ENCODE results near the gene F2RL2.

Gene F2RL2

GRCh38 chr5:76662521-76662920, 39.3 kb upstream of the F2RL2 start:
- TF ChIP-seq, protein P1, sequence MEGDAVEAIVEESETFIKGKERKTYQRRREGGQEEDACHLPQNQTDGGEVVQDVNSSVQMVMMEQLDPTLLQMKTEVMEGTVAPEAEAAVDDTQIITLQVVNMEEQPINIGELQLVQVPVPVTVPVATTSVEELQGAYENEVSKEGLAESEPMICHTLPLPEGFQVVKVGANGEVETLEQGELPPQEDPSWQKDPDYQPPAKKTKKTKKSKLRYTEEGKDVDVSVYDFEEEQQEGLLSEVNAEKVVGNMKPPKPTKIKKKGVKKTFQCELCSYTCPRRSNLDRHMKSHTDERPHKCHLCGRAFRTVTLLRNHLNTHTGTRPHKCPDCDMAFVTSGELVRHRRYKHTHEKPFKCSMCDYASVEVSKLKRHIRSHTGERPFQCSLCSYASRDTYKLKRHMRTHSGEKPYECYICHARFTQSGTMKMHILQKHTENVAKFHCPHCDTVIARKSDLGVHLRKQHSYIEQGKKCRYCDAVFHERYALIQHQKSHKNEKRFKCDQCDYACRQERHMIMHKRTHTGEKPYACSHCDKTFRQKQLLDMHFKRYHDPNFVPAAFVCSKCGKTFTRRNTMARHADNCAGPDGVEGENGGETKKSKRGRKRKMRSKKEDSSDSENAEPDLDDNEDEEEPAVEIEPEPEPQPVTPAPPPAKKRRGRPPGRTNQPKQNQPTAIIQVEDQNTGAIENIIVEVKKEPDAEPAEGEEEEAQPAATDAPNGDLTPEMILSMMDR (IDR thresholded peaks at IDR 0.05) = no peak
- TF ChIP-seq ZFX (IDR thresholded peaks at IDR 0.05; ENCODE audit: borderline replicate concordance) = no peak
- no peak overlapping the region for H3K27ac ChIP-seq

DNA sequence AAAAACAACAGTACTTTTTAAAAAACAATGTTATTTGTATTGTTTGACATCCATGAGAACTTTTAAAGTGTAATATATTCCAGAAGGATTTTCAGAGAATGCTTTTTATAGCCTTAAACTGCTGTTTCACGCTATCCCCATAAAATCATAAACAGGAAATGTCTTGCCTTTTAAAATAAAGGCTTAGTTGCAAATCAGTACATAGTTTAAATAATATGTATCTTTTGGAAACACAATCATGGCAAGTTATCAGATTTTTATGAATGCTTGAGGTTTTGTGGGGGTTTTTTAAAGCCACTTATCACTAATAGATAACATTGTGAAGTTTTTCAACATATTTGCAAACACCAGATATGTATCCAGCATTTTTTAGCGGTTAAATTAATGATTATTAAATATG, 37.2 kb upstream of the F2RL2 start:
- TF ChIP-seq, protein P1 (IDR thresholded peaks at IDR 0.05) = no peak
- no peak for TF ChIP-seq ZFX (IDR thresholded peaks at IDR 0.05; ENCODE audit: borderline replicate concordance)
- H3K27ac ChIP-seq = no peak overlapping the region

DNA sequence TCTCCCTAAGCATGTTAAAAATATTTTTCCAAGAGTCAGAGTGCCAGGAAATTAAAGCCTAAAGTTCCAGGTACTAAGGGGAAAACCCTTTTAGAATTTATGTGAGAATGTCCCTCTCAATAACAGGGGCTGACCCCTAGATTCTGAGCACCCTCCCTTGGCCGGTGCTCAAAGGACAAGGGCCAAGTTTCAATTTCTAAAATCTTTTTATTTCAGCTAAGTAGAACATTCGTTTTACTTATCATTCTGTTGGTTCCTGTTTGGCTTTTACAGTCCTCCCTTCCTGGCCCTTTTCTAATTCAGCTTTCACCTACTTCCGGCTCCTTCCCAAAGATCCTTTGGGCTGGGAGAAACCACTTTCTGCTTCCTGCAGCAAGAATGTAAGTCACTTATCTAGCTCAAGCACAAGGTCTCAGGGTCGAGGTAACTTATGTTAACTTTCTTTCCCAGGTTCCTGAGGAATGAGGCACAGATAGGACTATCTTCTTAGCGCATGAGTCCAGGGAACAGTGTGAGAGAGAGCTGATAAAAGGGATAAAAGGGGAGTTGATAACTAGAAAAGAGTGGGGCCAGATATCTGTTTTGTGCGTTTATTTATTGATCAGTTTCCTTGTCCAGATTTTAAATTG, 34.6 kb upstream of the F2RL2 start:
- no peak for TF ChIP-seq ZFX (IDR thresholded peaks at IDR 0.05; ENCODE audit: borderline replicate concordance)
- TF ChIP-seq, protein P1 (IDR thresholded peaks at IDR 0.05) = no peak
- H3K27ac ChIP-seq = no peak overlapping the region

DNA sequence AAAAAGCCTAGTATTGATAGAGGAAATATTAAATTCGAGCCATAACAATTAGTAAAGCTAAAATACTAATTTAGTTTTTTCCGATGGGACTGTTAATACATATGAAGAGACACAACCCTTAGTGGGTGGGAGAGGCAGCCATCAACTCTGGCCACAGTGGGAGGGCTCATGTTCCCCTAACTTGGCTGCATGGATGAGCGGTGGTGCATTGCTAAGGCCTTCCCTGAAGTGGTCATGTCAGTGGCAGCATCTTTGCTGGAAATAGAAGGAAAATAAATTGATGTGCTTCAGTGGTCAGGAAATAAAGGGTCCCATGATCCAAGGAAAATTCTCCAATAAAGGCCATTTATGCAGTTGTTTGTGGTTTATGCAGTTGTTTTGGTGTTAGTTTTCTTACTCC, 33.9 kb upstream of the F2RL2 start:
- TF ChIP-seq, protein P1 (IDR thresholded peaks at IDR 0.05) = no peak
- TF ChIP-seq ZFX (IDR thresholded peaks at IDR 0.05; ENCODE audit: borderline replicate concordance) = no peak
- no peak overlapping the region for H3K27ac ChIP-seq

DNA sequence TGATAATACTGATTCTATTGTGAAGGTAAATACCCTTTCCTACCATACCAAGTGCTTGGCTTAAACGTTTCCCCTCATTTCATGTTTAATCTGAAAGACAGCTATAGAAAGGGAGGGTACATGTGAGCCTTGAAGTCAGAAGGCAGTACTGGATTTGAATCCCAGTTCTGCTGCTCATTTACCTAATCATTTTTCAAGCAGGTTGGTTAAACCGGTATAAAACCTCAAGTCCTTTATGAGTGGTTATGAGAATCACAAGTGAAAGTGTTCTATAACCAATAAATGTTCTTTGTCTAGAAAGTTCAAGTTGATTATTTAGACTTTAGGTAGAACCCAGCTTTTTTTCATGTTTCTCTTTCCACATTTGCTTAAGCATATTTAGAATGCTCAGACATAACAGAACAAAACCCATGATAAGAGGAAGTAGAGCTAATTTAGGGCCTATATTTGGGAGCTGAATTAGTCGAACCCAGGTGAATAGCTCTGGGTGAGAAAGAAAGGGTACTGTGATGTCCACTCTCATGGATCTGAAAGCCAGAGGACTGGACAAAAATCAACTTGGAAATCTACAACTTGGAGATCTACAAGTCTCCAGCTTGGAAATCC, 29.7 kb upstream of the F2RL2 start:
- TF ChIP-seq, protein P1 (IDR thresholded peaks at IDR 0.05) = no peak
- no peak for TF ChIP-seq ZFX (IDR thresholded peaks at IDR 0.05; ENCODE audit: borderline replicate concordance)
- H3K27ac ChIP-seq = no peak overlapping the region

DNA sequence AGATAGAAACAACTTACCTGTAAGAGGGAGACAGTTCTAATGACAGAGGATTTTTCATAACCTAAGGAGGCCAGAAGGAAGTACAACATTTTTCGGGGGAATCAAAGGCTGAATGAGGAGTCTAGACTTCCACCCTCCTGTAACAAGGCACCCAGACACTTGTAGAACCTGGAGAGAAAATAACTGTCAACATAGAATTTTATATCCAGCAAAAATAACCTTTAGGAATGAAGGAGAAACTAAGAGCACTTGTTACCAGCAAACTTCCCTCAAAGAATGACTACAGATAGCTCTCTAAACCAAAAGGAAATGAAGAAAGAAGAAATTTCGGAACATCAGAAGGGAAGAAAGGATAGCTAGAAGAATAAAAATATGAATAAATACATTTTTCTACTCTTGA, 25.9 kb upstream of the F2RL2 start:
- H3K27ac ChIP-seq = no peak overlapping the region
- no peak for TF ChIP-seq ZFX (IDR thresholded peaks at IDR 0.05; ENCODE audit: borderline replicate concordance)
- TF ChIP-seq, protein P1 (IDR thresholded peaks at IDR 0.05) = no peak

DNA sequence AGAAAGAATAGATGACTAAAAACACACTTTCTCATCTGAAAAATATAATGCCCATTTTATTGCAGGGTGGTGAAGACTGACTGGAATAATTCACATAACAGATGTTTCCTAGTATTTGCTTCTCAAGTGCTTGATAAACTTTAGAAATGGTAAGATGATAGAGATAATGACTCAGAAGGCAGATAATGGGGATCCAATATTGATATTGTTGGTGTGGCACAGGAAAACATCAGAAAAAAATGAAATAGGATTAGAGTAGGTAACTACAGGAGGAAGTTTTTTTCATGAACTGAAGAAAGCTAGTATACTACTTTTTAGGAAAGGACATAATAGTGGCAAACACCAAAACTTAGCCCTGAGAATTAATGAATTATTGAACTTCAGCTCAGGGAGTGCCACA, 20.2 kb upstream of the F2RL2 start:
- H3K27ac ChIP-seq = no peak overlapping the region
- TF ChIP-seq ZFX (IDR thresholded peaks at IDR 0.05; ENCODE audit: borderline replicate concordance) = no peak
- TF ChIP-seq, protein P1 (IDR thresholded peaks at IDR 0.05) = no peak
